ENCODE measurements around the gene C11orf24. TPM values are rescaled to one million over a fixed set of nuclear protein-coding genes. Genes with fewer than 3 reads are reported as not detected.

Gene C11orf24
- total and polyA plus RNA-seq, 2 experiments from 2014 or later, result 19.2 to 35.3 TPM

DNA sequence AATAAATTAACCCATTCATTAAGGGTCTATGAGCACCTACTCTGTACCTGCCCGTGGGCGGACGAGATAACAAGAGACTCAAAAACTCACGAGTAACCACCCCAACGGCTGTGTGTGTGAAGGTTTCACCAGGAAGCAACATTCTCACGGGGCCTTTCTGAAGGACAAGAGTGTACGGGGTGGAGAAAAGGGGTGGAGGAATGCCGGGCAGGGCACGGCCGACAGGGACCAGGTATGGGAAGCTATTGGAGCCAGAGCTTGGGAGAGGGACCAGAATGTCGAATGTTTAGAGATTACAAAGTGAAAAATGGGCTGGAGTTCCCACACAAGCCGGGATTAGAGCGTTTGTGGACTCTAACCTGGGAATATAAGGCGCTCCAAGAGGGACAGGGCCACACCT, 60.2 kb downstream of the C11orf24 start:
- TF ChIP-seq, protein P1, sequence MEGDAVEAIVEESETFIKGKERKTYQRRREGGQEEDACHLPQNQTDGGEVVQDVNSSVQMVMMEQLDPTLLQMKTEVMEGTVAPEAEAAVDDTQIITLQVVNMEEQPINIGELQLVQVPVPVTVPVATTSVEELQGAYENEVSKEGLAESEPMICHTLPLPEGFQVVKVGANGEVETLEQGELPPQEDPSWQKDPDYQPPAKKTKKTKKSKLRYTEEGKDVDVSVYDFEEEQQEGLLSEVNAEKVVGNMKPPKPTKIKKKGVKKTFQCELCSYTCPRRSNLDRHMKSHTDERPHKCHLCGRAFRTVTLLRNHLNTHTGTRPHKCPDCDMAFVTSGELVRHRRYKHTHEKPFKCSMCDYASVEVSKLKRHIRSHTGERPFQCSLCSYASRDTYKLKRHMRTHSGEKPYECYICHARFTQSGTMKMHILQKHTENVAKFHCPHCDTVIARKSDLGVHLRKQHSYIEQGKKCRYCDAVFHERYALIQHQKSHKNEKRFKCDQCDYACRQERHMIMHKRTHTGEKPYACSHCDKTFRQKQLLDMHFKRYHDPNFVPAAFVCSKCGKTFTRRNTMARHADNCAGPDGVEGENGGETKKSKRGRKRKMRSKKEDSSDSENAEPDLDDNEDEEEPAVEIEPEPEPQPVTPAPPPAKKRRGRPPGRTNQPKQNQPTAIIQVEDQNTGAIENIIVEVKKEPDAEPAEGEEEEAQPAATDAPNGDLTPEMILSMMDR (IDR thresholded peaks at IDR 0.05; ENCODE audit: low read depth, low read length), result no peak
- Histone ChIP-seq H3K4me3 (peak overlapping the region; percentile 94), H3K4me1 (ENCODE audit: low read depth) (peaks cover 11% of the 10 kb centered on the region), H3K9me3 (ENCODE audit: low read depth) (no peaks in the 10 kb centered on the region), H3K27ac (no peak overlapping the region), H3K36me3 (no peaks in the 10 kb centered on the region), H3K27me3 (no peaks in the 10 kb centered on the region)
- DNase-seq (ENCODE audit: low read depth in 1 of 2, low spot score in 1 of 2), result no peak

Other genes with a start within 250 kb of the C11orf24 start
- gene NDUFS8, start 241.3 kb downstream of the C11orf24 start, total RNA-seq, result 330 and 471 TPM in 2 replicates
- gene NDUFS8, start 241.3 kb downstream of the C11orf24 start, polyA plus RNA-seq, result 473 and 540 TPM in 2 replicates
- gene TCIRG1, start 232.9 kb downstream of the C11orf24 start, total RNA-seq, result 35.4 and 55.8 TPM in 2 replicates
- 19.4 and 47.5 TPM in 2 replicates for gene TCIRG1, start 232.9 kb downstream of the C11orf24 start, polyA plus RNA-seq
- 49.2 and 143 TPM in 2 replicates for gene CHKA, start 150.6 kb downstream of the C11orf24 start, total RNA-seq
- gene CHKA, start 150.6 kb downstream of the C11orf24 start, polyA plus RNA-seq, result 37.6 and 41.3 TPM in 2 replicates
- 29.1 and 36.7 TPM in 2 replicates for gene KMT5B, start 58.7 kb downstream of the C11orf24 start, total RNA-seq
- gene KMT5B, start 58.7 kb downstream of the C11orf24 start, polyA plus RNA-seq, result 34.1 and 35.9 TPM in 2 replicates
- 40.4 and 245 TPM in 2 replicates for gene LRP5, start 40.6 kb upstream of the C11orf24 start, total RNA-seq
- 29.1 and 36.3 TPM in 2 replicates for gene LRP5, start 40.6 kb upstream of the C11orf24 start, polyA plus RNA-seq
- gene PPP6R3, start 188.8 kb upstream of the C11orf24 start, total RNA-seq, result 83.2 and 118 TPM in 2 replicates
- 41.9 and 57.7 TPM in 2 replicates for gene PPP6R3, start 188.8 kb upstream of the C11orf24 start, polyA plus RNA-seq